Neuronal stem cell (in vitro differentiated cells): ENCODE measurements around the gene MEX3A.

Experiments used
- DNase-seq: peaks from one replicate; pipeline ENCODE4 v3.0.0-alpha.2; 2013; ENCODE audit warnings: low spot score
- H2AFZ ChIP-seq: one replicate; pipeline ENCODE4 v1.6.1; 2013; ENCODE audit warnings: mild to moderate bottlenecking, low read length, inconsistent platforms
- H2AK5ac ChIP-seq: 2 replicates; pipeline ENCODE4 v1.6.1; 2013; ENCODE audit warnings: low read depth, mild to moderate bottlenecking, inconsistent platforms, low read length, moderate library complexity, mixed read lengths
- H2BK120ac ChIP-seq: 2 replicates; pipeline ENCODE4 v1.6.1; 2013; ENCODE audit warnings: low read depth, mild to moderate bottlenecking, inconsistent platforms, low read length, moderate library complexity, mixed read lengths
- H2BK12ac ChIP-seq: one replicate; pipeline ENCODE4 v1.6.1; 2013; ENCODE audit warnings: low read length, inconsistent platforms
- H2BK15ac ChIP-seq: 2 replicates; pipeline ENCODE4 v1.6.1; 2013; ENCODE audit warnings: mild to moderate bottlenecking, low read length, inconsistent platforms, mixed read lengths
- H2BK5ac ChIP-seq: one replicate; pipeline ENCODE4 v1.6.1; 2013; ENCODE audit warnings: inconsistent platforms, mild to moderate bottlenecking, low read length, moderate library complexity
- H3K14ac ChIP-seq: one replicate; pipeline ENCODE4 v1.6.1; 2013; ENCODE audit warnings: low read length, inconsistent platforms
- H3K18ac ChIP-seq: 2 replicates; pipeline ENCODE4 v1.6.1; 2013; ENCODE audit warnings: low read length, inconsistent platforms
- H3K23ac ChIP-seq: 2 replicates; pipeline ENCODE4 v1.6.1; 2013; ENCODE audit warnings: low read depth, mild to moderate bottlenecking, mixed read lengths, low read length, inconsistent platforms; ENCODE audit not compliant: poor library complexity
- H3K27ac ChIP-seq: replicated peaks from 3 replicates; pipeline ENCODE4 v1.5.1; 2013; ENCODE audit warnings: low read length, inconsistent platforms
- H3K27me3 ChIP-seq, 3 experiments: 2 replicates each; pipeline ENCODE4 v1.6.1; 2013; ENCODE audit warnings: low read length in 3 of 3, mild to moderate bottlenecking in 2 of 3, inconsistent platforms in 1 of 3, low read depth in 1 of 3, mixed read lengths in 1 of 3, moderate library complexity in 1 of 3; ENCODE audit not compliant: control insufficient read depth in 3 of 3, insufficient read depth in 3 of 3
- H3K36me3 ChIP-seq, 2 donors: replicated peaks in 1 of 2; 2 replicates each; pipeline ENCODE4 v1.6.1; 2013; ENCODE audit warnings: low read length in 2 of 2; ENCODE audit not compliant: control insufficient read depth in 2 of 2, insufficient read depth in 2 of 2
- H3K4ac ChIP-seq: 2 replicates; pipeline ENCODE4 v1.6.1; 2013; ENCODE audit warnings: inconsistent platforms, mild to moderate bottlenecking, low read length, moderate library complexity
- H3K4me1 ChIP-seq, 2 donors: 1 replicate in 1 of 2; 2 replicates in 1 of 2; pipeline ENCODE4 v1.6.1; 2013; ENCODE audit warnings: low read length in 2 of 2, low read depth in 1 of 2; ENCODE audit not compliant: control insufficient read depth in 2 of 2, insufficient read depth in 1 of 2
- H3K4me2 ChIP-seq: one replicate; pipeline ENCODE4 v1.6.1; 2013; ENCODE audit warnings: mild to moderate bottlenecking, low read length, inconsistent platforms; ENCODE audit not compliant: insufficient read depth, poor library complexity, severe bottlenecking
- H3K4me3 ChIP-seq, 2 donors: 2 replicates each; pipeline ENCODE4 v1.5.1; 2013; ENCODE audit warnings: low read length in 2 of 2, mild to moderate bottlenecking in 2 of 2, inconsistent platforms in 1 of 2, moderate library complexity in 1 of 2
- H3K79me1 ChIP-seq: one replicate; pipeline ENCODE4 v1.6.1; 2013; ENCODE audit warnings: low read depth, mild to moderate bottlenecking, inconsistent platforms, low read length, moderate library complexity
- H3K9ac ChIP-seq: one replicate; pipeline ENCODE4 v1.6.1; 2013; ENCODE audit warnings: mild to moderate bottlenecking, low read depth, low read length, inconsistent platforms; ENCODE audit not compliant: poor library complexity
- H3K9me3 ChIP-seq, 2 donors: replicated peaks in 1 of 2; 2 replicates each; pipeline versions ENCODE3 to v1.6.1; 2013; ENCODE audit warnings: low read length in 2 of 2, mild to moderate bottlenecking in 2 of 2, inconsistent platforms in 1 of 2, low read depth in 1 of 2, mixed read lengths in 1 of 2, moderate library complexity in 1 of 2; ENCODE audit not compliant: control insufficient read depth in 2 of 2, insufficient read depth in 1 of 2
- H4K8ac ChIP-seq: one replicate; pipeline ENCODE4 v1.6.1; 2013; ENCODE audit warnings: low read depth, mild to moderate bottlenecking, inconsistent platforms, low read length, moderate library complexity
- H4K91ac ChIP-seq: one replicate; pipeline ENCODE4 v1.6.1; 2013; ENCODE audit warnings: low read length, low read depth, mild to moderate bottlenecking, inconsistent platforms; ENCODE audit not compliant: poor library complexity
- WGBS, 2 donors: extraction: QIAGEN DNeasy Blood & Tissue Kit; methylation state at CpG; one replicate each; pipeline ENCODE4 v1.1.7; 2013; ENCODE audit warnings: missing lambda C conversion rate in 2 of 2, mixed read lengths in 1 of 2; ENCODE audit not compliant: insufficient read length in 2 of 2, insufficient replicate concordance in 1 of 2; ENCODE audit errors: extremely low coverage in 2 of 2; 5-methylcytosine and 5-hydroxymethylcytosine counted together

The MEX3A gene

GRCh38 chr1:156128654-156129597 is 46.7 kb upstream of the MEX3A start:
- Histone ChIP-seq H3K4me1 (peaks cover 21 to 32% of the 10 kb centered on the region in 2 donors), H2BK15ac (no peak overlapping the region), H4K91ac (no peak overlapping the region), H2AFZ (no peak overlapping the region), H3K27ac (no peak overlapping the region), H3K23ac (no peak overlapping the region), H2AK5ac (no peak overlapping the region), H3K4me3 (no peak overlapping the region), H4K8ac (no peak overlapping the region), H3K4ac (no peak overlapping the region), H3K27me3 (no peaks in the 10 kb centered on the region), H3K79me1 (peaks cover 2% of the 10 kb centered on the region), H3K36me3 (peaks cover 17 to 55% of the 10 kb centered on the region in 2 donors), H2BK120ac (no peak overlapping the region), H2BK5ac (no peak overlapping the region), H3K4me2 (no peak overlapping the region), H3K9me3 (peaks cover 0 to under 1% of the 10 kb centered on the region in 2 donors), H2BK12ac (no peak overlapping the region), H3K14ac (no peak overlapping the region), H3K9ac (no peak overlapping the region), H3K18ac (no peak overlapping the region)
- DNase-seq = no peak
- no CpG with 5 or more reads among the region's 8 CpGs for whole genome bisulfite sequencing, 2 donors

- H3K4me2 ChIP-seq = no peak overlapping the region
- no peak overlapping the region for H4K8ac ChIP-seq
- H3K36me3 ChIP-seq = peaks cover 13 to 49% of the 10 kb centered on the region in 2 donors
- no peak overlapping the region for H2AFZ ChIP-seq
- H3K4ac ChIP-seq = no peak overlapping the region
- no peak overlapping the region for H3K18ac ChIP-seq
- H3K79me1 ChIP-seq = peaks cover 2% of the 10 kb centered on the region
- WGBS, 2 donors = no CpG with 5 or more reads among the region's 2 CpGs
- H2BK15ac ChIP-seq = no peak overlapping the region
- H3K4me3 ChIP-seq = no peak overlapping the region
- H2BK12ac ChIP-seq = no peak overlapping the region
- H3K27me3 ChIP-seq = no peaks in the 10 kb centered on the region
- no peak overlapping the region for H2AK5ac ChIP-seq
- DNase-seq = no peak
- no peak overlapping the region for H3K14ac ChIP-seq
- H3K27ac ChIP-seq = no peak overlapping the region
- H3K9ac ChIP-seq = no peak overlapping the region
- H3K9me3 ChIP-seq = peaks cover 0 to 2% of the 10 kb centered on the region in 2 donors
- H2BK120ac ChIP-seq = no peak overlapping the region
- no peak overlapping the region for H4K91ac ChIP-seq
- H3K4me1 ChIP-seq = peaks cover 27 to 39% of the 10 kb centered on the region in 2 donors
- no peak overlapping the region for H2BK5ac ChIP-seq
- H3K23ac ChIP-seq = no peak overlapping the region
Measured at GRCh38 chr1:156128308-156128653, 46.0 kb upstream of the MEX3A start.

GRCh38 chr1:156126630-156127534 is 44.6 kb upstream of the MEX3A start:
- Histone ChIP-seq H2BK5ac (no peak overlapping the region), H3K9me3 (peaks cover 0 to 2% of the 10 kb centered on the region in 2 donors), H3K4me3 (no peak overlapping the region), H3K4me1 (peaks cover 37 to 52% of the 10 kb centered on the region in 2 donors), H3K27me3 (no peaks in the 10 kb centered on the region), H3K4me2 (no peak overlapping the region), H2BK120ac (no peak overlapping the region), H3K9ac (no peak overlapping the region), H4K91ac (no peak overlapping the region), H3K27ac (no peak overlapping the region), H4K8ac (no peak overlapping the region), H3K79me1 (peaks cover 7% of the 10 kb centered on the region), H3K36me3 (peaks cover 11 to 40% of the 10 kb centered on the region in 2 donors), H2BK12ac (no peak overlapping the region), H3K23ac (no peak overlapping the region), H2BK15ac (no peak overlapping the region), H2AK5ac (peak overlapping the region; percentile 44), H3K18ac (no peak overlapping the region), H2AFZ (no peak overlapping the region), H3K4ac (no peak overlapping the region), H3K14ac (no peak overlapping the region)
- no peak for DNase-seq
- WGBS, 2 donors = no CpG with 5 or more reads among the region's 15 CpGs
